B cell (primary cell): ENCODE data around the gene PRXL2A.

ENCODE experiments used
- CTCF ChIP-seq: fragments of 200-600 bp; IDR thresholded peaks from one replicate; pipeline ENCODE4 v1.8.0; 2022; ENCODE audit warnings: antibody characterized with exemption, mild to moderate bottlenecking
- EZH2 ChIP-seq: IDR thresholded peaks from 2 replicates; pipeline ENCODE4 v1.6.1; 2012; ENCODE audit warnings: borderline replicate concordance, low read depth, mild to moderate bottlenecking, moderate library complexity, low read length; ENCODE audit not compliant: insufficient read depth, poor library complexity, severe bottlenecking

DNA sequence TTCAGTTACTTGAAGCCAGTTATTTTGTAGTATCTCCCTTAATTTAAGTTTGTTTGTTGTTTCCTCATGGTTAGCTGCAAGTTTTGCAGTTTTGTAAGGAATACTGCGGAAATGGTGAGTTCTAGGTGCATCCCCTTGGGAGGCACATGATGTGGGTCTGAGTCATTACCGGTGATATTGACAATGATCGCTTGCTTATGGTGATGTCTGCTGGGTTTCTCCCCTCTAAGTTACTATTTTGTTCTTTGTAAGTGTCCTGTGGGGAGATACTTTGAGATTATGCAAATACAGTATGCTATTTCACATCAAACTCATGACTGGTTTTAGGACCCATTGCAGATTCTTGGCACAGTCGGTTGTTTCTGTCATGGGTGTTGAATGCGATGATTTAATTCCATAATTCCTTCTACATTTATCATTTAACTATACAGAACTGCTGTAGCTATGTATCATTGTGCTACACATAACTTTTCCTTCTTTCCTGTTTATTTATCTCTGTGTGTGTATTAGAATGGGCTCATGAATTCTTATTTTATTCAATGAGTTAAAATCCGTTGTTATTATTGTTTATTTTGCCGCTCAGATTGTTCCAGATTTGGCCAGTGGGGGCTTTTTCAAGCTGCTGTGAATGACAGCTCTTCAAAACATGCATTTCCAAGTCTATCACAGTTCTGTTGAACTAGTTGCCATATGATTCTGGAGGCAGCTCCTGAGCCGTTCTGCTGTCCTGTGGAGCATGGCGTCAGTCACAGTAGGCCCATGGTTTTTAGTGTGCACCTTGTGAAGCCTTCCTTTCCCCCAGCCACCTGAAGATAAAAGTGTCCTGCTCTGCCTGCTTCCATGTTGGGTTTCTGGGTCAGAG is 64.1 kb downstream of the PRXL2A start:
- TF ChIP-seq CTCF (no peak), EZH2 (no peak)
